Measurements from ENCODE around the gene PAK3. TPM values are rescaled to one million over a fixed set of nuclear protein-coding genes. Genes with fewer than 3 reads are reported as not detected.

PAK3 gene
- total RNA-seq, 1 experiment from 2014 or later, result 0.50 TPM

GRCh38 chrX:111244235-111244750 lies 148.3 kb downstream of the PAK3 start:
- TF ChIP-seq CTCF (IDR thresholded peaks at IDR 0.05; ENCODE audit: unreplicated experiment), result no peak
- BruUV-seq (replicated peaks), result no TSS peak
- CTCF ChIA-PET, result interaction anchor here (0.6 to 1.0 kb wide), 4 partner anchors 253 to 407 kb away, joined by 3 to 10 read pairs (median 4); no protein-coding TSS in a partner anchor
- Mint-ChIP-seq H3K4me1 (ENCODE audit: low read depth, unreplicated experiment) (no peaks in the 10 kb centered on the region), H3K9me3 (ENCODE audit: low read depth, unreplicated experiment) (no peaks in the 10 kb centered on the region), H3K27ac (ENCODE audit: unreplicated experiment) (no peak overlapping the region), H3K4me3 (ENCODE audit: low read depth, unreplicated experiment) (no peak overlapping the region), H3K27me3 (ENCODE audit: unreplicated experiment) (no peaks in the 10 kb centered on the region), H3K36me3 (ENCODE audit: insufficient read depth, unreplicated experiment) (no peaks in the 10 kb centered on the region)
- intact Hi-C loops (cut with micrococcal nuclease; ENCODE audit: unreplicated experiment), result loop anchor here (1.0 to 5.0 kb wide), 4 partner anchors 77 to 792 kb away; no protein-coding TSS in a partner anchor
- DNase-seq, result no peak

DNA sequence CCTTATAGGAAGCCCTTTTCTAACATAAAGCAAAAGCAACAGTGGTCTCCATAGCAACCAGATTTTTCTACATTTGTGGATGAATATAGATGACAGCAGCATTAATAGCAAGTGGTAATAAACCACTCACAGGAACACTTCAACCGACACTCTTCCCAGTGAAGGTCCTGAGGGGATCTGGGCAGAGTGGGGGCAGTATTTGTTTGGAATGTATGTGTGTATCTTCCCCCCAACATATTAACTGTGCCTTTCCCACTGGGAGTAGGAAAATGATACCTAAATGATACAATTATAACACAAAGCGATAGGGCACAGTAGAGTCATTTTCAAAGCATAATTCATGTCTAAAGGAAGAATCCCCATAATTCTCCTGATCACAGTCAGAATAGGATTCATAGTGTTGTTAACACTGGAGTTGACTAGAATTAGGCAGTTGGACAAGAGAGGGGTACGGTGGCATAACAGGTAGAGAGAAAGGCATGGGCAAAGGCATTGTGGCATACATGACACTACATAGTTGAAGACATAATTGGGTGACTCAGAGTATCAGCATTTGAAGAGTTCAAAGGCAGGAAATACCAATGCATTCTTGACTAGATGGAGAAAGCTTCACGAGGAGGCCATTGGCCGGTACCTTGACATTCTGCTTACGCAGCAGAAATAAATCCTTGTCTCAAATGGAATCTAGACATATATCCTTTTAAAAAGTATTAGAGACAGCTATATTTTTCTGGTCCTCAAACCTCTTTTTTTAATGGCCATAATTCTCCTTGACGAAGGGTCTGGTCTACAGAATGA lies 159.1 kb downstream of the PAK3 start:
- no TSS peak for BruUV-seq (replicated peaks)
- no peak overlapping the region for H3K4me3 Mint-ChIP-seq (ENCODE audit: low read depth, unreplicated experiment)
- peaks cover 7% of the 10 kb centered on the region for H3K27me3 Mint-ChIP-seq (ENCODE audit: unreplicated experiment)
- no peak for TF ChIP-seq CTCF (IDR thresholded peaks at IDR 0.05; ENCODE audit: unreplicated experiment)
- CTCF ChIA-PET, result no interaction called here
- H3K4me1 Mint-ChIP-seq (ENCODE audit: low read depth, unreplicated experiment), result no peaks in the 10 kb centered on the region
- intact Hi-C loops (cut with micrococcal nuclease; ENCODE audit: unreplicated experiment), result no loop called here
- no peaks in the 10 kb centered on the region for H3K36me3 Mint-ChIP-seq (ENCODE audit: insufficient read depth, unreplicated experiment)
- H3K27ac Mint-ChIP-seq (ENCODE audit: unreplicated experiment), result no peak overlapping the region
- DNase-seq, result no peak
- H3K9me3 Mint-ChIP-seq (ENCODE audit: low read depth, unreplicated experiment), result no peaks in the 10 kb centered on the region

DNA sequence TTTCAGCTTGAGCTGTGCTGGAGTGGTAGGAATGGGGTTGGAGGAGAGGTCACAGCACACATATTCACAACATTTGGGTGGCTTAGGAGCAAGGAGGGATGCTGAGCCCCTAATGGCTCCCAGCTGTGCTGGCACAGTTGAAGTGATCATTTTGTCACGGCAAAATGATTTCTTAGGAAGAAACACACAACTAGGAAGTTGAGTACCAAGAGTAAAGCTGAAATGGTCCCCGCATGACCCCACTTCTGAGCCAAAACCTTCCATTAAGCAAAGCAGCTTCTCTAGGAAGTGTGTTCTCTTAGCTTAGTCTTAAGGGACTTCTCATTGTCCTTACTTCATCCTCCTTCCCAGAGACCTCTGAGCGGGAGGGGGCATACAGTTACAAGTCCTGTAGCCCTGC lies 161.7 kb downstream of the PAK3 start:
- Mint-ChIP-seq H3K36me3 (ENCODE audit: insufficient read depth, unreplicated experiment) (no peaks in the 10 kb centered on the region), H3K27me3 (ENCODE audit: unreplicated experiment) (no peaks in the 10 kb centered on the region), H3K4me3 (ENCODE audit: low read depth, unreplicated experiment) (no peak overlapping the region), H3K4me1 (ENCODE audit: low read depth, unreplicated experiment) (no peaks in the 10 kb centered on the region), H3K9me3 (ENCODE audit: low read depth, unreplicated experiment) (no peaks in the 10 kb centered on the region), H3K27ac (ENCODE audit: unreplicated experiment) (no peak overlapping the region)
- CTCF ChIA-PET, result no interaction called here
- TF ChIP-seq CTCF (IDR thresholded peaks at IDR 0.05; ENCODE audit: unreplicated experiment), result no peak
- intact Hi-C loops (cut with micrococcal nuclease; ENCODE audit: unreplicated experiment), result no loop called here
- DNase-seq, result no peak
- BruUV-seq (replicated peaks), result no TSS peak

DNA sequence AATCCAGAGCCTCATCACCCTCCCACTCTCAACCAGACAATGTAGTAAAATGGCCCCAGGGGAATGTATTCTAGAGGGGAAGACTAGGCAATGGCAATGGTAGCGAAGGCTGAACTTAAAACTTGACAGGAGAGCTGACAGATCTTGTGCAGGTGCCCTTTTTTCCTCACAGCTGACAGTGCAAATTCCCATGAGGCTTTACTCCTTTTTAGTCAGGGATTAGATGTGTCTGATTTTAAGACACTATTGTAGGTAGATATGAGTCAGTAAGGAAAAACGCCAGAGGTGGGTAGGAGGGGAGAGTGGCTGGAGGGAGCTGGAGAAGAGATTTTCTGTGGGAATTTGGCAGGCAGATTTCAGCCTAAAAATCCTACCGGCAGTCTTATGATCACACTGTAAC lies 163.6 kb downstream of the PAK3 start:
- Mint-ChIP-seq H3K9me3 (ENCODE audit: low read depth, unreplicated experiment) (no peaks in the 10 kb centered on the region), H3K4me3 (ENCODE audit: low read depth, unreplicated experiment) (no peak overlapping the region), H3K4me1 (ENCODE audit: low read depth, unreplicated experiment) (no peaks in the 10 kb centered on the region), H3K27me3 (ENCODE audit: unreplicated experiment) (no peaks in the 10 kb centered on the region), H3K27ac (ENCODE audit: unreplicated experiment) (no peak overlapping the region), H3K36me3 (ENCODE audit: insufficient read depth, unreplicated experiment) (no peaks in the 10 kb centered on the region)
- no peak for DNase-seq
- CTCF ChIA-PET, result interaction anchor here (0.6 kb wide), 1 partner anchor 234 kb away, joined by 4 read pairs; no protein-coding TSS in a partner anchor
- TF ChIP-seq CTCF (IDR thresholded peaks at IDR 0.05; ENCODE audit: unreplicated experiment), result no peak
- intact Hi-C loops (cut with micrococcal nuclease; ENCODE audit: unreplicated experiment), result no loop called here
- no TSS peak for BruUV-seq (replicated peaks)
